Liver (tissue), 3 donors: ENCODE measurements around the gene OPTC.

Source experiments
- ATF3 ChIP-seq: IDR thresholded peaks from 2 replicates; pipeline ENCODE4 v1.6.1; 2016; ENCODE audit warnings: antibody characterized with exemption
- CTCF ChIP-seq: fragments of 150-350 bp; IDR thresholded peaks from 2 replicates; pipeline ENCODE4 v1.5.1; 2017; ENCODE audit warnings: improper control_type of control experiment, low read depth, low read length; ENCODE audit not compliant: missing input control
- EGR1 ChIP-seq, 2 donors: IDR thresholded peaks; 2 replicates each; pipeline ENCODE4 v1.6.1; 2016 to 2018; ENCODE audit warnings: antibody characterized with exemption in 2 of 2, low read depth in 2 of 2
- FOXA1 ChIP-seq: IDR thresholded peaks from 2 replicates; pipeline ENCODE4 v1.6.1; 2016; ENCODE audit warnings: antibody characterized with exemption
- FOXA2 ChIP-seq: IDR thresholded peaks from 2 replicates; pipeline ENCODE4 v1.6.1; 2016; ENCODE audit warnings: antibody characterized with exemption
- GABPA ChIP-seq, 2 donors: IDR thresholded peaks in 1 of 2; conservative IDR thresholded peaks in 1 of 2; 2 replicates each; pipeline ENCODE4 v1.6.1; 2016; ENCODE audit warnings: antibody characterized with exemption in 2 of 2, mild to moderate bottlenecking in 1 of 2, moderate library complexity in 1 of 2
- HNF4A ChIP-seq, 2 donors: conservative IDR thresholded peaks; 2 replicates each; pipeline ENCODE4 v1.6.1; 2016; ENCODE audit warnings: antibody characterized with exemption in 2 of 2, mild to moderate bottlenecking in 2 of 2
- MAX ChIP-seq: IDR thresholded peaks from 2 replicates; pipeline ENCODE4 v1.6.1; 2016; ENCODE audit warnings: antibody characterized with exemption
- RAD21 ChIP-seq, 2 donors: IDR thresholded peaks; 2 replicates each; pipeline ENCODE4 v1.6.1; 2016; ENCODE audit warnings: antibody characterized with exemption in 2 of 2, mild to moderate bottlenecking in 2 of 2
- REST ChIP-seq: IDR thresholded peaks from 2 replicates; pipeline ENCODE4 v1.6.1; 2016; ENCODE audit warnings: antibody characterized with exemption, mild to moderate bottlenecking
- SP1 ChIP-seq: IDR thresholded peaks from 2 replicates; pipeline ENCODE4 v1.6.1; 2018; ENCODE audit warnings: antibody characterized with exemption, mild to moderate bottlenecking
- YY1 ChIP-seq: IDR thresholded peaks from 2 replicates; pipeline ENCODE4 v1.6.1; 2016; ENCODE audit warnings: antibody characterized with exemption, mild to moderate bottlenecking
- ZBTB33 ChIP-seq: IDR thresholded peaks from 2 replicates; pipeline ENCODE4 v1.6.1; 2016; ENCODE audit warnings: antibody characterized with exemption
- donor health status: healthy.
- donor health status: healthy.

GRCh38 chr1:203511930-203512329 is 18.0 kb downstream of the OPTC start:
- TF ChIP-seq FOXA2 (no peak), SP1 (no peak), CTCF (no peak), REST (no peak), YY1 (no peak), EGR1 (IDR thresholded peaks at IDR 0.05; ENCODE audit: low read depth in 2 of 2) (no peak), RAD21 (IDR thresholded peaks at IDR 0.05) (no peak), ATF3 (no peak), HNF4A (conservative IDR thresholded peaks at IDR 0.05) (no peak), MAX (no peak), GABPA (IDR thresholded peaks at IDR 0.05 in 1 of 2, conservative IDR thresholded peaks at IDR 0.05 in 1 of 2) (no peak), ZBTB33 (no peak), FOXA1 (no peak)
